ENCODE results near the gene NR5A1. TPM values are rescaled to one million over a fixed set of nuclear protein-coding genes. Genes with fewer than 3 reads are reported as not detected.

Gene NR5A1
- total RNA-seq, 1 experiment from 2014 or later = 0.64 TPM

DNA sequence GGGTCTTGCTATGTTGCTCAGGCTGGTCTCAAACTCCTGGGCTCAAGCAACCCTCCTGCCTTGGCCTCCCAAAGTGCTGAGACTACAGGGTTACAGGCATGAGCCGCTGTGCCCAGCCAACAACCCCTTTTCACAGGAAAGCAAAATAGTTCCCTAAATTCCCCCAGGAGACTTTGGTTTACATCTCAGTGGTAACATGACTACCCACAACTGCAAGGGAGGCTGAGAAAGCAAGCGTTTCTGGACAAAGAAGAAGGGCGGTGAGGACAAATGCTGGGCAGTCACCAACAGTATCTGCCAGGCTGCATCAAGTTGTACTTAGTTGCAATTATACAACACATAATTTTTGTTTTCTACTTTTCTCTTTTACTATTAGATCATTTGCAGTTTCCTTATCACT, 64.4 kb downstream of the NR5A1 start:
- intact Hi-C loops (cut with micrococcal nuclease) = no loop called here
- CTCF ChIA-PET = no interaction called here
- no peak overlapping the region for H3K9ac ChIP-seq (ENCODE audit: low read length)

More for the DNA sequence above, 64.4 kb downstream of the NR5A1 start:
- no peaks in the 10 kb centered on the region for H3K27me3 ChIP-seq (ENCODE audit: insufficient read depth, low read length)
- ATAC-seq (no peak), DNase-seq (ENCODE audit: low read depth, low spot score) (no peak)
- no peaks in the 10 kb centered on the region for H3K36me3 ChIP-seq (ENCODE audit: control insufficient read depth in 1 of 2, insufficient read depth in 2 of 2, low read length in 2 of 2)
- H3K79me2 ChIP-seq (ENCODE audit: insufficient read depth, low read length) = no peaks in the 10 kb centered on the region
- no TSS peak for BruUV-seq (replicated peaks)
- no peaks in the 10 kb centered on the region for H3K9me2 ChIP-seq (ENCODE audit: insufficient read depth)
- H3K27ac ChIP-seq (ENCODE audit: low read depth, low read length) = no peak overlapping the region
- H4K20me1 ChIP-seq (ENCODE audit: insufficient read depth) = no peaks in the 10 kb centered on the region
- ChIA-PET RAD21 (ENCODE audit: low non-redundant PET in 1 of 2, low total read pairs in 2 of 2, uncharacterized antibody in 2 of 2, unreplicated experiment in 2 of 2) (no interaction called here), POLR2A (no interaction called here)
- TF ChIP-seq TCF7L2 (IDR thresholded peaks at IDR 0.05; ENCODE audit: borderline replicate concordance, extremely low read depth, insufficient read depth, insufficient read length) (no peak), ELF1 (IDR thresholded peaks at IDR 0.05; ENCODE audit: borderline replicate concordance, low read depth) (no peak), REST (IDR thresholded peaks at IDR 0.05; ENCODE audit: low read depth) (no peak), POLR2A (IDR thresholded peaks at IDR 0.05; ENCODE audit: borderline replicate concordance, extremely low read depth, insufficient read depth, insufficient read length) (no peak), CTCF (IDR thresholded peaks at IDR 0.05 in 2 of 3, conservative IDR thresholded peaks at IDR 0.05 in 1 of 3; ENCODE audit: borderline replicate concordance in 1 of 3, insufficient read depth in 1 of 3, low read depth in 2 of 3, low read length in 2 of 3) (no peak), FOSL1 (IDR thresholded peaks at IDR 0.05; ENCODE audit: low read depth) (no peak), ZNF274 (IDR thresholded peaks at IDR 0.05; ENCODE audit: low read depth, low read length) (no peak), POLR2AphosphoS5 (IDR thresholded peaks at IDR 0.05; ENCODE audit: low read depth, low read length) (no peak), RAD21 (IDR thresholded peaks at IDR 0.05; ENCODE audit: low read depth) (no peak), EGR1 (IDR thresholded peaks at IDR 0.05; ENCODE audit: low read depth) (no peak), CEBPB (IDR thresholded peaks at IDR 0.05; ENCODE audit: low read depth) (no peak), SP1 (IDR thresholded peaks at IDR 0.05; ENCODE audit: low read depth) (no peak), CBX3 (IDR thresholded peaks at IDR 0.05; ENCODE audit: low read depth) (no peak), SRF (IDR thresholded peaks at IDR 0.05; ENCODE audit: low read depth) (no peak), EZH2phosphoT487 (IDR thresholded peaks at IDR 0.05; ENCODE audit: borderline replicate concordance) (no peak)
- no peak overlapping the region for H2AFZ ChIP-seq (ENCODE audit: low read depth, low read length, poor library complexity, severe bottlenecking)
- H3K4me2 ChIP-seq (ENCODE audit: low read length) = no peak overlapping the region
- H3K9me3 ChIP-seq (ENCODE audit: control insufficient read depth in 1 of 2, insufficient read depth in 1 of 2, low read depth in 1 of 2, low read length in 2 of 2) = no peaks in the 10 kb centered on the region
- no peak overlapping the region for H3K4me3 ChIP-seq (replicated peaks in 1 of 2; ENCODE audit: low read depth in 1 of 2, low read length in 2 of 2)
- H3K4me1 ChIP-seq (ENCODE audit: control insufficient read depth in 1 of 2, insufficient read depth in 2 of 2, low read length in 2 of 2) = peaks cover 13 to 30% of the 10 kb centered on the region in 2 experiments; a peak in 3 of 4 replicates

All from HCT116 (cell line).